KOPT-K1 (cell line): Measurements from ENCODE around the gene PCYT2.

Experiments
- H3K27ac ChIP-seq: fragments of 200-600 bp; sonication (generic); 2 replicates; pipeline ENCODE4 v1.5.1; 2016; ENCODE audit warnings: antibody characterized with exemption, mild to moderate bottlenecking, low read depth, low read length; ENCODE audit not compliant: poor library complexity, severe bottlenecking
- H3K36me3 ChIP-seq: fragments of 200-600 bp; sonication (generic); 2 replicates; pipeline ENCODE4 v1.5.1; 2017; ENCODE audit warnings: antibody characterized with exemption, mild to moderate bottlenecking, low read length, moderate library complexity; ENCODE audit not compliant: insufficient read depth
- H3K9me3 ChIP-seq: fragments of 200-600 bp; sonication (generic); 2 replicates; pipeline ENCODE4 v1.5.1; 2017; ENCODE audit warnings: antibody characterized with exemption, low read length, mild to moderate bottlenecking; ENCODE audit not compliant: insufficient read depth, poor library complexity, severe bottlenecking

PCYT2 gene

DNA sequence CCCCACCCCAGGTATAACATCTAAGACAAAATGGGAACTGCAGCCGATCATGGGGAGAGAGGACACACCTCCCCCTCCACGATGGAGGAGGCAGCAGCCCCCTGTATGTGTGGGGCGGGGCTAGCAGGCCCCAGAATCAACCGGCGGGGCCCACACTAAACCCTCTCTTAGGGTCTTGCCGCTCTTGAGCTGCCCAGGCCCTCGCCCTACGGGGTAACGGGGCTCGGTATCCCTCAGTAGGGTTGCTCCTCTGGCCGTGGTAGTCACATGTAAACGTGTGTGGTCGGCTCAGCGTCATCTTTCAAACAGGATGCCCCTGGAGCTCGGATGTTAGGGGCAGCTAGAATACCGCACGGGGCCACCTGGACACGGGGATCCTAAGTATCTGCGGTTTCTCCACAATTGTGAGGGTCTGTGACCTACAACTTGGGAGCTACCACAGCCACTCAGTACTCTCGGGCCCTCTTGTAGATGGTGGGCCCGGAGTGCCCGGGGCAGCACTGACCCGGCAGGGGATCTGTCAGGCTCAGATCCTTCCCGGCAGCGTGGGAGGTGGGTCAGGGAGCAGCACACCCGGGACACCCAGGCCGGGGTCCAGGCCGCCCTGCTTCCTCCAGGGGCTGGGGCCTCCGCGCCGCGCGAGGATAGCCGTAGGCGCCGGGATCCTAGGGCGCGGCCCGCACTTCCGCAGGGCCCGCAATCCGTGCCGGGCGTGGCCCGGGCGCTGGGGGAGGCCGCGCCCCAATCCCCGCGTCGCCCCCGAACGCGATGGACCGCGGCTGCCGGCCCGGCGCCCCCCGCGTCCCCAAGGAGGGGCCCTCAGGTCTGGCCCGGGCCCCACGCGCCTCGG, 40.8 kb downstream of the PCYT2 start:
- Histone ChIP-seq H3K27ac (peak overlapping the region; percentile 98), H3K36me3 (peaks cover 51% of the 10 kb centered on the region), H3K9me3 (no peaks in the 10 kb centered on the region)

- Histone ChIP-seq H3K27ac (peak overlapping the region; percentile 98), H3K36me3 (peaks cover 60% of the 10 kb centered on the region), H3K9me3 (no peaks in the 10 kb centered on the region)
Measured at GRCh38 chr17:81869221-81870130, 41.7 kb downstream of the PCYT2 start.

DNA sequence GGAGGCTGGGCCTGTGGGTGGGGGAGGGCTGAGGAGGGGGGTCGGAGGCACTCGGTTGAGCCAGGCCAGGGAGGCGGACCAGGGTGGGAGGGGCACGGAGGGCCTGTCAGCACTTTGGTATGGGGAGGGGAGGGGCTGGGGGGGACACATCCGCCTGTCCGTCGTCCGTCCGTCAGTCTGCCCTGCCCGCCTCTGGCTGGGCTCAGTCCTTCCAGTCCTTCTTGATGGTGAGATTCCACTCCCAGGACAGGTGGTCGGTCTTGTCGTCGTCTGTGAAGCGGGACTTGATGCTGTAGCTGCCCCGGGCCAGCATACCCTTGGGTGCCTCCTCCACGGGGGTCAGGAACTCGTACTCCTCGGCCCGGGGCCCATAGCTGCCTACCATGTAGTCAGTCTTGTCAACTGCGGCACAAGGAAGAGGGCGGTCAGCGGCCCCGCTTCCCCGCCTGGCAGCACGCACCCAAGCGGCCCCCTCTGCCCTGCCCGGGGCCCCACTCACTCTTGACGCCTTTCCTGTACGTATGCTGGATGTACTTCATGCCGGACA, 42.5 kb downstream of the PCYT2 start:
- Histone ChIP-seq H3K27ac (no peak overlapping the region), H3K9me3 (no peaks in the 10 kb centered on the region), H3K36me3 (peaks cover 67% of the 10 kb centered on the region)

DNA sequence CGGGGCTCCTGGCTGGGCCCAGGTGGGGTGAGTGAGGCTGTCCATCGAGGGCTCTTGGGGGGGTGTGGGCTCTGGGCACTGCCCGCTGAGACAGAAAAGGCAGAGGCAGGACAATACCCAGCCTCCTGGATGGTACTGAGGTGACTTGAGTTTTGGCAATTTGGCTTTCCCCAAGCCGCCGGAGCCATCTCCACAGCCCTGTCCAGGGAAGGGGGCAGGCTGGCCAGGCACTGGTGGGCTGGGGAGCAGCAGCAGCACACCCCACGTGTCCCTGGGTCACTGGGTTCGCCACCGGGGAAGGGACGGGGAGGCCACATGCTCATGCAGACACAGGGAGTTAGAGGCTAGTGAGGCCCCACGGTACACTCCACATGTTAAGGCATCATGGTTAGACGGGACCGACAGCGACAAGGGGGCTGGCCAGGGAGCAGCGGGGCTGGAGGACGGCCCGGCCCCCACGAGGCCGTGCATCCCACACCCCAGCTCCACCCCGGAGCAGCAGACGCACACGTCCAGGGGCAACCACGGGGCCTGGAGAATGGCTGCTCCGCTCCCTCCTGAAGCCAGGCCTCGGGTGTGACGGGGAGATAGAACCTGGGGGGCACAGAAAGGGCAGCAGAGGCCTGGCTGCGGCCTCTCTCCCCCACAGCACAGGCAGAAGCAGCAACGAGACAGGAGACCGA, 43.1 kb downstream of the PCYT2 start:
- Histone ChIP-seq H3K36me3 (peaks cover 73% of the 10 kb centered on the region), H3K9me3 (no peaks in the 10 kb centered on the region), H3K27ac (peak overlapping the region; percentile 53)

DNA sequence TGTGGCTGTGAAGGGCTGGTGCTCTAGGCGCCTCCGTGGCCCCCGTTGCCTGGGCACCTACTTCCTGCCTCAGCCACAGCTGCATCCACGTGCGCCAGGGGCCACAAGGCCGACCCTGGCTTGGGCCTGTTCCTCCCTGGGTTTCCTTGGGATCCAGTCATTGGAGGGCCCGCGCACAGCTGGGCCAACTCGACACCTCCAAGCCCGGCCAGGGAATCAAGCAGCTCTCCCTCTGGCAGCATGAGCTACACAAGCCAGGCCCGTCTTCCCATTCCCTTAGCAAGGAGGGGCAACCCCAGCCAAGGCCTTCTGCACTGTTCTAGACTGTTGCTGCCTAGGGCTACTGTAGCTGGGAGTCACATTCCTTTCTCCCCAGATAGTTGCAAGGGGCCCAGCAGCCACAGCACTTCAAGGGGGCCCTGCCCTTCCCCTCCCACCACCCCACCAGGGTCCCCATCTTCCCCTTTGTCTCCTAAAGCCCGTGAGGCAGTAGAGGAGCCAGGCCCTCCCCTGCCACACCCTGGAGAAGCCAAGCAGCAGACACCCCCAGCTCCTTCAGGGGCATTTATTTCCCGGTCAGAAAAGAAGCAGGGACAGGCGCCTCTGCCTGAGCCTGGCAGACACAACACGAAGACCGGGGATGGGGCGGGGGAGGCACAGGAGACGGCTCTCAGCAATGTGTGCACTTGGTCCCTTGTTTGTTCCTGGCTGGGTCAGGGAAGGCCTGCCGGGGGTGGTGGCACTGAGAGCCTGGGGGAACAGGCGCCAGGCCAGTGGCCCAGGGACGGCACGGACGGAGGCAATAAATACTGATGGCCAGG, 43.8 kb downstream of the PCYT2 start:
- Histone ChIP-seq H3K27ac (peak overlapping the region; percentile 53), H3K36me3 (peaks cover 81% of the 10 kb centered on the region), H3K9me3 (no peaks in the 10 kb centered on the region)

DNA sequence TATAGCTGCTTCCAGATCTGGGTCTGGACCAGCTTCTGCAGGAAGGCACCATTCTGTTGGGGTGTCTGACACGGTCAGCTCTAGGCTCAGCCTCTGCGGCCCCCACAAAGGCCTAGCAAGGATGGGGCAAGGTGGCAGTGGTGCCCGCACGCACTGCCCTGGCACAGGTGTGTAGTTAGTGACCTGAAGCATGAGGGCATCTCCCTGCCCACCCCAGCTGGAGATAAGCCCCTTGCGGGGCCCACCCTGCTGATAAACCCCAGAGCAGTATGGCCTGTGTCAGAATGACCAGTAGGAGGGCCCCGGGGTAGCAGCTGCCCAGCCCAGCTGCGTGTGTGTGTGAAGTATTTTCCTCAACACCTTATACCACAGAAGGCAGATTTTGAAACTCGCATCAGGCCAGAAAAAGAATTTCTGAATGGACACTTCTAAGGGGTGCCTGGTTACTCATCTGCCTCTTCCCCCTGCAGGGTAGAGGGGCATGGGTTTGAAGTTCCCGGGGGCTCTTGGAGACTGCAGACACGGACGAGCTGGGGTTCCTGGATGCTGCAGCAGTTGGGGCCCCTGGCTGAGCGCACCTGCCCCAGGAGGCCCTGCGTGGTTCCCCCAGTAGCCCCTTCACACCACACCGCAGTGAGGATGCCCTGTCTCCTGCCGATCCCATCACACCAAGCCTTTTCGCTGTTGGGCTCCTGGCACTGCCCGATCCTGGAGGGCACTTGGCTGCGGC, 44.6 kb downstream of the PCYT2 start:
- Histone ChIP-seq H3K36me3 (peaks cover 81% of the 10 kb centered on the region), H3K27ac (peak overlapping the region; percentile 53), H3K9me3 (no peaks in the 10 kb centered on the region)

DNA sequence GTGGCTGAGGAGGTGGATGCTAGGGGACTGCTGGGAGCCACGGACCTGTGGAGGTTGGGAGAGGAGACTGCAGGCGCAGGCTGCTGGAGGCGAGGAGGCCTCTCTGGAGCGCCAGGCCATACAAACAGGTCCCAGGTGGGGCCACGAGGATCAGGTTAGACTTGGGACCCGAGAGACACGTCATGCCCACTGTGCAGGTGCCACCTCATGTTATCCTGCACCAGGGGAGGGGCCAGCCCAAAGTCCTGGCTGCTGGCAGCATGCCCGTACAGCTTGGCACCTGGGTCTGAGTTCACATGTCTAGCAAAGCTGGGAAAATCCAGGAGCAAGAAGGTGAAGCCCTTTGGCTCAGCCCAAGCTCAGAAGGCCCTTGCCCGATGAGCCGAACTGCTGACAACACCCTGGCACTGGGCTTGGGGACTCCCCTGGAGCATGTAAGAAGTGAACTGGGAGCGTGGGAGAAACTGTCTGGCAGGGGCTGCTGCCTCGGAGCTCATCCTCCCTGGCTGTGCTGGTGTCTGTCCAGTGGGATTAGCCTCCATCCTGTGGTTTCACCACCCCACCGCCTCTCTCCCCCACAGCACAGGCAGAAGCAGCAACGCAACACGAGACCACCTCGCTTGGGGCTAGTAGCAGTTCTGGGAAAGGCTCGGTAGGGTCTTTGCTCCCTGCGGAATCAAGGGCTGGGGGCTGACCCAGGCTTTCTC, 45.3 kb downstream of the PCYT2 start:
- peak overlapping the region; percentile 53 for H3K27ac ChIP-seq
- H3K36me3 ChIP-seq: peaks cover 81% of the 10 kb centered on the region
- no peaks in the 10 kb centered on the region for H3K9me3 ChIP-seq

DNA sequence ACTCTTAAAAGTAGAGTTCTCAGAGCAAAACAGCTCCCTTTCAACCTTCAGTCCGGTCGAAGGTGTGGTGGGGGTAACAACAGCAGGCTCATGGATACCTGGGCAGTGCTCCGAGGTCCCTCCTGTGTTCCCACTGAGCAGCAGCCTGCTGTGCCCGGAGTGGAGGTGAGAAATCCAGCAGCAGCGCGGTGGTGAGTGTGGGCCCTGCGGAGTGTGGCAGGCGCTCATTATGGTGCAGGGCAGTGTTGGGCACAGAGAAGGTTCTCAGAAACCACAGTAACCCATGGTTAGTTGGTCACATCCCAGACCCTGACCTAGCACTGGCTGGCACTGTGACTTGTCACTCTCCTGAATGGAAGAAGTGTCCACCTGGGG, 45.9 kb downstream of the PCYT2 start:
- H3K9me3 ChIP-seq: no peaks in the 10 kb centered on the region
- H3K27ac ChIP-seq: no peak overlapping the region
- peaks cover 79% of the 10 kb centered on the region for H3K36me3 ChIP-seq

DNA sequence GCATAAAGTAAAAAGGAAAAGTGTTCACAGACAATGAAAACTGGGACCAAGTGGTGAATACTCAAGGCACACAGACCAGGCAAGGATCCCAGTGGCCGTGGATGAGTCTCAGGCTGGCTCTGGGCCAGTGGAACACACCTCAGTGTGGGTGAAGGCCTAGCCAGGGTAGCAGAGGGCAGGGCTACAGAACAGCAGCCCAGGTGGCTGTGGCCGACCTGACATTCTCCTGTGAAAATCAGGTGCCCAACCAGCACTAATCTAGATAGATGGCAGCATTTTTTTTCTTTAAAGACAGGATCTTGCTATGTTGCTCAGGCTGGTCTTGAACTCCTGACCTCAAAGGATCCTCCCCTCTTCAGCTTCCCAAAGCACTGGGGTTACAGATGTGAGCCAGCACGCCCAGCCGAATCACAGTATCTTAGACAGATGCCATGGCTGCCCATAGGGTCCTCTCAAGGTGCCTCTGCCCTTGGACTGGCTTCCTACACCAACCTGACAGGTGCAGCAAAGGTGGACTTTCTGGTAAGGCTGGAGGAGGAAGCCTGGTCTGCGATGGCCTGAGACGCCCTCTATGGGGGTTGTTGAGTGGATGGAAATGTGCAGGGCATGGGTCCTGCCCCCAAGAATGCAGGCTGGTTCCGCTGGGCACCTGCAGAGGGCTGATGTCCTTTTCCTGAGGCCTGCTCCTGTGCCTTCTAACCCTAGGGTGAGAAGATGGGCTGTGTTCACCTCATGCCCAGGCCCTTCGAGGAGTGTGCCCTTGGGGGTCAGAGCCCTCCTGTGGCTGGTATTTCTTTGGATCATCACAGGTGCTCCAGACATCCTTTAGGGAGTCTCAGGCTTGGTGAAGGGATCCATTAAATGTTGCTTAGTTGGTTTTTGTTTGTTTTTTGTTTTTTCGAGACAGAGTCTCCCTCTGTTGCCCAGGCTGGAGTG, 47.1 kb downstream of the PCYT2 start:
- no peak overlapping the region for H3K27ac ChIP-seq

DNA sequence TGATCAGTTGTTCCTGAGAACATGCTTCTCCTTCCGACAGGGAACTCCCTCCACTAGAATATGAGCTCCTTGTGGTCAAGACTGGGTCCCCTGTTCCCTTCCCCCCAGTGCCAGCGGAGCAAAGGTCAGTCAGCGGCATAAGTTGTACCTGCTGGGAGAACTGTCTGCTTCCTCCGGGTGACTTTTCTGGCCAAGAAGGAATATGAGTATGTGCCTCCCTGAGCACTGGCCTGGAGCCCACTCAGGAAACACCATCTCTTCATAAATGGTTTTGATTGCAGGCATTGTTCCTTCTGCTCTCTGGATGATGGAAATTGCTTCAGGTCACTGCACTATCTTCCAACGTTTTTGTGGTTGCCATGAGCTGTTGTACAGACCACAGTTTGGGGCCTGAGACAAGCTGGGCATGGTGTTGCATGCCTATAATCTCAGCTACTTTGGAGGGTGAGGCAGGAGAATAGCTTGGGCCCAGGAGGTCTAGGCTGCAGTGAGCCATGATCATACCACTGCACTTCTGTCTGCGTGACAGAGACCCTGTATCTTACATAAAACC, 48.0 kb downstream of the PCYT2 start:
- no peak overlapping the region for H3K27ac ChIP-seq
- no peaks in the 10 kb centered on the region for H3K9me3 ChIP-seq
- H3K36me3 ChIP-seq: peaks cover 69% of the 10 kb centered on the region

More for the DNA sequence above, 47.1 kb downstream of the PCYT2 start:
- peaks cover 69% of the 10 kb centered on the region for H3K36me3 ChIP-seq
- no peaks in the 10 kb centered on the region for H3K9me3 ChIP-seq

DNA sequence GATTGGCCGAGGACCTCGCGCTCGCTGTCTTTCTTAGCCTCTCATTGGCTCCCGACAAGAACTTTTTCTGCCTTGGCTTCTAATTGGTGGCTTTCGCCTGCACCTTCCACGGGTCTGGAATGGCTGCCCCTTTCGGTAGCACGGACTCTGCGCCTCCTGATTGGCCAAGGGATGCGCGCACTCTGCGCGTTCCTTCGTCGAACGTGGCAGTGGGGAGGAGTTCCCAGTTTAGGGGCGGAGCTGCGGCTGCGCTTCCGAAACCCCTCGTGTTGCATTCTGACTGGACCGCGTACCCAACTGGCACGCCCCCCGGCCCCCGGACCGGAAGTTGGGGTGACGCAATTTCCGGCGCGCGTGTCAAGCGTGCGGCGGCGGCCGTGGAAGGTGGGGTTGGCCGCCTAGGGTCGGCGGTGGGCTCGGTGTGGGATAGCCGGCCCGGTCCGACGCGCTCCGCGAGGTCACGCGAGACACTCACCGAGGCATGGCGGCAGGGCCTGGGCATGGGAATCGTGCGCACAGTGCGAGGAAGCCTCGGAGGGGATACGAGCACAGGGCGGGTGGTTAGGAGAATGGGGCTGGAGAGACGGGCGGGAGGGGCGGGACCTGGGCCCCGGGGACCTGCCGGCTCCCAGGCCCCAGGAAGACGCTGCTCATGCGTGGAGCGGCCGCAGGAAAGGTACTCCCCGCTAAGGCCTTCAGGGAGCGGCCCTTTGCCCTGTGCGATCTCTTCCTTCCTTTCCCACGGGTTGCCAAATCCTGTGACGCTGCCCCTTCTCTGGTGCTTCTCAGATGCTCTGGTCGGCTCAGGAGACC, 50.2 kb downstream of the PCYT2 start:
- Histone ChIP-seq H3K36me3 (peaks cover 70% of the 10 kb centered on the region), H3K9me3 (no peaks in the 10 kb centered on the region), H3K27ac (peak overlapping the region; percentile 76)
